Neural progenitor cell (in vitro differentiated cells): ENCODE measurements around the gene AMIGO2.

ENCODE experiments used
- EZH2 ChIP-seq: fragments of 200-600 bp; sonication (generic); IDR thresholded peaks from 2 replicates; pipeline ENCODE4 v1.6.1; 2017; ENCODE audit warnings: antibody characterized with exemption, mild to moderate bottlenecking, moderate library complexity
- TF ChIP-seq, protein P1 (sequence below): fragments of 200-600 bp; sonication (generic); IDR thresholded peaks from 2 replicates; pipeline ENCODE4 v1.5.1; 2017; ENCODE audit warnings: antibody characterized with exemption, mild to moderate bottlenecking

DNA sequence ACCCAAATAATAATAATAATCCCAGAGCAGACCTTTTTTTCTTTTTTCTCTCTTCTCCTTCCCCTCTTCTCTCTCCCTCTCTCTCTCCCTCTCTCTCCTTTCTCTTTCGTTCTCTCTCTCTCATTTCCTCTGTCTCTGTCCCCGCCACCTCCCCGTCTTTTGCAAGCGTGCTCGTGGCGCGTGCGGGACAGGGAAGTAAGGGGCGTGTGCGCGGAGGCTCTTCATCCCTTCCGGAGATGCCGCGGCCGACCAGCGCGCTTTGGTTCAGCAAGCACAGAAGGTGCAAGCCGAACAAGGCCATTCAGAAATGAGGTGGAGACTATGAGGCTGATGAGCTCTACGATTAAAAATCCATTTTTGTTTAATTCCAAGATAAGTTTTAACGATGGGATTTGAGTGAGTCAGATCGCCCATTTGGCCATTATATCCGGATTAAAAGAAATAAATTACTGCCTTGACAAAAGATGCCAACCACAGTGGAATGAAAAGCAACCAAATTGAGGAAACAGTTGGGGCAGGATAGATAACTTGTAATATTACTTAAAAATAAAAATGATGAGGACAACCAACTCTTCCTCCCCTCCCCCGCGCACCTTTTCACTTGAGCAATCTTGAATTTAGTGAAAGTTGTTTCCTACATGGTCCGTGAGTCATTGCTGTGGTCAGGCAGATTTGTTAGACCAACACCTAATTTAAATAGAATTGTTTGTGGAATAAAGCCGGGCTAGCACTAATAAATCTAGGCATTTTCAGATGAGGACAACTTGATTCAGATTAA lies 1.2 kb upstream of the AMIGO2 start:
- TF ChIP-seq EZH2, result peak; percentile 69
- TF ChIP-seq, protein P1, sequence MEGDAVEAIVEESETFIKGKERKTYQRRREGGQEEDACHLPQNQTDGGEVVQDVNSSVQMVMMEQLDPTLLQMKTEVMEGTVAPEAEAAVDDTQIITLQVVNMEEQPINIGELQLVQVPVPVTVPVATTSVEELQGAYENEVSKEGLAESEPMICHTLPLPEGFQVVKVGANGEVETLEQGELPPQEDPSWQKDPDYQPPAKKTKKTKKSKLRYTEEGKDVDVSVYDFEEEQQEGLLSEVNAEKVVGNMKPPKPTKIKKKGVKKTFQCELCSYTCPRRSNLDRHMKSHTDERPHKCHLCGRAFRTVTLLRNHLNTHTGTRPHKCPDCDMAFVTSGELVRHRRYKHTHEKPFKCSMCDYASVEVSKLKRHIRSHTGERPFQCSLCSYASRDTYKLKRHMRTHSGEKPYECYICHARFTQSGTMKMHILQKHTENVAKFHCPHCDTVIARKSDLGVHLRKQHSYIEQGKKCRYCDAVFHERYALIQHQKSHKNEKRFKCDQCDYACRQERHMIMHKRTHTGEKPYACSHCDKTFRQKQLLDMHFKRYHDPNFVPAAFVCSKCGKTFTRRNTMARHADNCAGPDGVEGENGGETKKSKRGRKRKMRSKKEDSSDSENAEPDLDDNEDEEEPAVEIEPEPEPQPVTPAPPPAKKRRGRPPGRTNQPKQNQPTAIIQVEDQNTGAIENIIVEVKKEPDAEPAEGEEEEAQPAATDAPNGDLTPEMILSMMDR, result no peak
